ENCODE results near the gene RYR1.

Gene RYR1

GRCh38 chr19:38527466-38528136 is 94.1 kb downstream of the RYR1 start:
- no peaks in the 10 kb centered on the region for H3K4me1 ChIP-seq
- peaks cover 0 to 17% of the 10 kb centered on the region in 2 donors for H3K27me3 ChIP-seq
- H3K9me3 ChIP-seq: no peaks in the 10 kb centered on the region
- no peak overlapping the region for H3K4me3 ChIP-seq
- no peak overlapping the region for H3K27ac ChIP-seq
- no peak for DNase-seq
- intact Hi-C loops (cut with DNase I; ENCODE audit: low total_unique reads): no loop called here
- no peak for TF ChIP-seq CTCF (IDR thresholded peaks at IDR 0.05)
- H3K36me3 ChIP-seq: no peaks in the 10 kb centered on the region

GRCh38 chr19:38528213-38528755 is 94.8 kb downstream of the RYR1 start:
- no peak for DNase-seq
- Histone ChIP-seq H3K36me3 (no peaks in the 10 kb centered on the region), H3K9me3 (no peaks in the 10 kb centered on the region), H3K4me3 (no peak overlapping the region), H3K4me1 (no peaks in the 10 kb centered on the region), H3K27me3 (peaks cover 0 to 17% of the 10 kb centered on the region in 2 donors), H3K27ac (no peak overlapping the region)
- no peak for TF ChIP-seq CTCF (IDR thresholded peaks at IDR 0.05)
- intact Hi-C loops (cut with DNase I; ENCODE audit: low total_unique reads): no loop called here

GRCh38 chr19:38528931-38529330 is 95.4 kb downstream of the RYR1 start:
- intact Hi-C loops (cut with DNase I; ENCODE audit: low total_unique reads): no loop called here
- H3K4me3 ChIP-seq: no peak overlapping the region

GRCh38 chr19:38531515-38531914 is 98.0 kb downstream of the RYR1 start:
- H3K9me3 ChIP-seq: peaks cover 4 to 16% (median 15%) of the 10 kb centered on the region in 3 donors
- peaks cover 0 to 8% of the 10 kb centered on the region in 2 donors for H3K27me3 ChIP-seq
- H3K4me3 ChIP-seq: no peak overlapping the region
- intact Hi-C loops (cut with DNase I; ENCODE audit: low total_unique reads): no loop called here
- H3K4me1 ChIP-seq: no peaks in the 10 kb centered on the region
- no peak for TF ChIP-seq CTCF (IDR thresholded peaks at IDR 0.05)
- H3K36me3 ChIP-seq: no peaks in the 10 kb centered on the region
- H3K27ac ChIP-seq: no peak overlapping the region
- DNase-seq: no peak

More at GRCh38 chr19:38528931-38529330, 95.4 kb downstream of the RYR1 start:
- no peaks in the 10 kb centered on the region for H3K4me1 ChIP-seq
- H3K27ac ChIP-seq: no peak overlapping the region
- TF ChIP-seq CTCF (IDR thresholded peaks at IDR 0.05): no peak
- no peak for DNase-seq
- H3K27me3 ChIP-seq: peaks cover 0 to 17% of the 10 kb centered on the region in 2 donors
- no peaks in the 10 kb centered on the region for H3K9me3 ChIP-seq
- no peaks in the 10 kb centered on the region for H3K36me3 ChIP-seq

GRCh38 chr19:38532939-38533338 is 99.4 kb downstream of the RYR1 start:
- H3K27me3 ChIP-seq: peaks cover 0 to 4% of the 10 kb centered on the region in 2 donors

More at GRCh38 chr19:38532939-38533338, 99.4 kb downstream of the RYR1 start:
- no peaks in the 10 kb centered on the region for H3K36me3 ChIP-seq
- no peak for TF ChIP-seq CTCF (IDR thresholded peaks at IDR 0.05)
- no peak overlapping the region for H3K4me3 ChIP-seq
- intact Hi-C loops (cut with DNase I; ENCODE audit: low total_unique reads): no loop called here
- H3K9me3 ChIP-seq: peaks cover 4 to 16% (median 15%) of the 10 kb centered on the region in 3 donors
- no peak for DNase-seq
- H3K27ac ChIP-seq: no peak overlapping the region
- H3K4me1 ChIP-seq: peaks cover 0 to 4% (median 2%) of the 10 kb centered on the region in 4 donors
